KMS-11 (cell line): ENCODE data around the gene MT4.

Source experiments
- H2AFZ ChIP-seq: fragments of 200-600 bp; sonication (generic); 2 replicates; pipeline ENCODE4 v1.6.1; 2016; ENCODE audit warnings: antibody characterized with exemption, mixed run types, low read depth
- H3K27ac ChIP-seq: fragments of 200-600 bp; sonication (generic); 2 replicates; pipeline ENCODE4 v1.6.1; 2016; ENCODE audit warnings: mild to moderate bottlenecking, mixed run types
- H3K27me3 ChIP-seq: fragments of 200-600 bp; sonication (generic); 2 replicates; pipeline ENCODE4 v1.6.1; 2017; ENCODE audit warnings: mild to moderate bottlenecking, low read depth, mixed run types, moderate library complexity; ENCODE audit not compliant: insufficient read depth
- H3K36me3 ChIP-seq: fragments of 200-600 bp; sonication (generic); 2 replicates; pipeline ENCODE4 v1.6.1; 2017; ENCODE audit warnings: mild to moderate bottlenecking, mixed run types; ENCODE audit not compliant: insufficient read depth
- H3K4me1 ChIP-seq: fragments of 200-600 bp; sonication (generic); 2 replicates; pipeline ENCODE4 v1.6.1; 2016; ENCODE audit warnings: mild to moderate bottlenecking, low read depth, mixed run types; ENCODE audit not compliant: poor library complexity, severe bottlenecking
- H3K4me2 ChIP-seq: fragments of 200-600 bp; sonication (generic); 2 replicates; pipeline ENCODE4 v1.7.0; 2016; ENCODE audit warnings: mild to moderate bottlenecking, mixed run types
- H3K4me3 ChIP-seq: fragments of 200-600 bp; sonication (generic); IDR thresholded peaks from 2 replicates; pipeline ENCODE4 v1.6.1; 2017; ENCODE audit warnings: low read depth, low read length, mixed read lengths; ENCODE audit not compliant: insufficient read depth
- H3K79me2 ChIP-seq: fragments of 200-600 bp; sonication (generic); 2 replicates; pipeline ENCODE4 v1.6.1; 2016; ENCODE audit warnings: low read depth, mixed run types; ENCODE audit not compliant: insufficient read depth
- H3K9ac ChIP-seq: fragments of 200-600 bp; sonication (generic); 2 replicates; pipeline ENCODE4 v1.6.1; 2016; ENCODE audit warnings: mild to moderate bottlenecking, mixed run types
- H4K20me1 ChIP-seq: fragments of 200-600 bp; sonication (generic); 2 replicates; pipeline ENCODE4 v1.6.1; 2016; ENCODE audit warnings: mild to moderate bottlenecking, mixed run types; ENCODE audit not compliant: insufficient read depth
- TF ChIP-seq, protein P1 (sequence below): fragments of 200-600 bp; sonication (generic); conservative IDR thresholded peaks from 2 replicates; pipeline ENCODE4 v1.6.1; 2017; ENCODE audit warnings: low read depth, mild to moderate bottlenecking, antibody characterized with exemption, low read length, moderate library complexity, mixed read lengths

The MT4 gene

GRCh38 chr16:56532714-56533113 is 32.2 kb upstream of the MT4 start:
- Histone ChIP-seq H2AFZ (no peak overlapping the region), H3K4me3 (no peak overlapping the region), H3K36me3 (no peaks in the 10 kb centered on the region), H3K4me1 (no peaks in the 10 kb centered on the region), H3K27me3 (no peaks in the 10 kb centered on the region), H3K79me2 (no peaks in the 10 kb centered on the region), H4K20me1 (no peaks in the 10 kb centered on the region), H3K27ac (no peak overlapping the region), H3K4me2 (no peak overlapping the region), H3K9ac (no peak overlapping the region)
- TF ChIP-seq, protein P1, sequence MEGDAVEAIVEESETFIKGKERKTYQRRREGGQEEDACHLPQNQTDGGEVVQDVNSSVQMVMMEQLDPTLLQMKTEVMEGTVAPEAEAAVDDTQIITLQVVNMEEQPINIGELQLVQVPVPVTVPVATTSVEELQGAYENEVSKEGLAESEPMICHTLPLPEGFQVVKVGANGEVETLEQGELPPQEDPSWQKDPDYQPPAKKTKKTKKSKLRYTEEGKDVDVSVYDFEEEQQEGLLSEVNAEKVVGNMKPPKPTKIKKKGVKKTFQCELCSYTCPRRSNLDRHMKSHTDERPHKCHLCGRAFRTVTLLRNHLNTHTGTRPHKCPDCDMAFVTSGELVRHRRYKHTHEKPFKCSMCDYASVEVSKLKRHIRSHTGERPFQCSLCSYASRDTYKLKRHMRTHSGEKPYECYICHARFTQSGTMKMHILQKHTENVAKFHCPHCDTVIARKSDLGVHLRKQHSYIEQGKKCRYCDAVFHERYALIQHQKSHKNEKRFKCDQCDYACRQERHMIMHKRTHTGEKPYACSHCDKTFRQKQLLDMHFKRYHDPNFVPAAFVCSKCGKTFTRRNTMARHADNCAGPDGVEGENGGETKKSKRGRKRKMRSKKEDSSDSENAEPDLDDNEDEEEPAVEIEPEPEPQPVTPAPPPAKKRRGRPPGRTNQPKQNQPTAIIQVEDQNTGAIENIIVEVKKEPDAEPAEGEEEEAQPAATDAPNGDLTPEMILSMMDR, result no peak

GRCh38 chr16:56534847-56535383 is 30.0 kb upstream of the MT4 start:
- Histone ChIP-seq H3K36me3 (no peaks in the 10 kb centered on the region), H4K20me1 (no peaks in the 10 kb centered on the region), H3K4me1 (no peaks in the 10 kb centered on the region), H3K27ac (no peak overlapping the region), H2AFZ (no peak overlapping the region), H3K27me3 (no peaks in the 10 kb centered on the region), H3K79me2 (no peaks in the 10 kb centered on the region), H3K9ac (no peak overlapping the region), H3K4me2 (no peak overlapping the region), H3K4me3 (no peak overlapping the region)
- TF ChIP-seq, protein P1, result no peak

DNA sequence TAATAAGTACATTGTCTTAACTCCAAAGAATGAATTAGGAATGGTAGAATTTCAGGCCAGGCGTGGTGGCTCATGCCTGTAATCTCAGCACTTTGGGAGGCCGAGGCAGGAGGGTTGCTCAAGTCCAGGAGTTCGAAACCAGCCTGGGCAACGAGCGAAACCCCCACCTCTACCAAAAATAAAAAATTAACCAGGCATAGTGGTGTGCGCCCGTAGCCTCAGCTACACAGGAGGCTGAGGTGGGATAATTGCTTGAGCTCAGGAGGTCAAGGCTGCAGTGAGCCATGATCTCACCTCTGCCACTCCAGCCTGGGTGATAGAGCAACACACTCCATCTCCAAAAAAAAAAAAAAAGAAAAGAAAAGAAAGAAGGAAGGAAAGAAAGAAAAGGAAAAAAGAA is 26.5 kb upstream of the MT4 start:
- Histone ChIP-seq H3K9ac (no peak overlapping the region), H3K4me3 (no peak overlapping the region), H3K4me2 (no peak overlapping the region), H4K20me1 (no peaks in the 10 kb centered on the region), H2AFZ (no peak overlapping the region), H3K27me3 (no peaks in the 10 kb centered on the region), H3K79me2 (no peaks in the 10 kb centered on the region), H3K27ac (no peak overlapping the region), H3K4me1 (no peaks in the 10 kb centered on the region), H3K36me3 (no peaks in the 10 kb centered on the region)
- TF ChIP-seq, protein P1, result no peak

DNA sequence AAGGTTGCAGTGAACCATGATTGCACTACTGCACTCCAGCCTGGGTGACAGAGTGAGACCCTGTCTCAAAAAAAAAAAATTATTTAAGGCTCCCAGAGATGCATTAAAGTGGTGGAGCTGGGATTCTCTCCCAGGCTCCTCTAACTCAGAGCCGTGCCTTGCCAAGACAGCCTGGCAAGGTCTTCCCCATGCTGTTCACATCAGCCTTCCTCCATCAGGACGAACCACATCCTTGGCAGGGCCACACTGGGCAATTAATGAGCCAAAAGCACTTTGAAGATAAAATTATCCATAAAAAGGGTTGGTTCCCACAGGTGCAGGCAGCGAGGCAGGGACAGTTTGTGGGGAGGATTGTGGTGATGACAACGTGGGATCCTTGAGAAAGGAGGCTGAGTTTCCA is 25.2 kb upstream of the MT4 start:
- Histone ChIP-seq H3K4me3 (no peak overlapping the region), H3K27ac (no peak overlapping the region), H3K9ac (no peak overlapping the region), H2AFZ (no peak overlapping the region), H3K36me3 (no peaks in the 10 kb centered on the region), H3K4me2 (no peak overlapping the region), H3K4me1 (no peaks in the 10 kb centered on the region), H3K27me3 (no peaks in the 10 kb centered on the region), H3K79me2 (no peaks in the 10 kb centered on the region), H4K20me1 (no peaks in the 10 kb centered on the region)
- TF ChIP-seq, protein P1, result no peak

DNA sequence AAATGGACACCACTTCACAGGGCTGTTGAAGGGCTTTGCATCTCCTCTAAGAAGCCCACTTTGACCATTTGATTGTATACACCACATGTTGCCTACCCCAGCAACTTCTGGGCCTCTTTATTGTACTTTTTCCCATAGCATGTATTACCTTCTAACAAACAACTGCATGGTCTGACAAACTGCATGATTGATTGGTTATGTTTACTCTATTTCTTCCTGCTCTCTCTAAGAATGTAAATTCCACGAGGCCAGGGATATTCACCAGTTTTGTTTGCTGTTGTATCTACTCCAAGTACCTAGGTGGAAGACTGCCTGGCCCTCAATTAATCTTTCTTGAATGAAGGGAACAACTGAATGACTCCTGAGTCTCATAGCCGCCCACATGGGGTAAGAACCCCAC is 22.8 kb upstream of the MT4 start:
- no peaks in the 10 kb centered on the region for H3K27me3 ChIP-seq
- TF ChIP-seq, protein P1, result no peak
- H4K20me1 ChIP-seq, result no peaks in the 10 kb centered on the region
- H3K36me3 ChIP-seq, result no peaks in the 10 kb centered on the region
- H3K4me2 ChIP-seq, result no peak overlapping the region
- no peak overlapping the region for H3K9ac ChIP-seq
- no peaks in the 10 kb centered on the region for H3K79me2 ChIP-seq
- H3K4me3 ChIP-seq, result no peak overlapping the region
- H3K4me1 ChIP-seq, result peaks cover 3% of the 10 kb centered on the region
- H3K27ac ChIP-seq, result no peak overlapping the region
- H2AFZ ChIP-seq, result no peak overlapping the region
